Activated CD4-positive, CD25-positive, alpha-beta regulatory T cell (primary cell): ENCODE results near the gene CDYL2.

Source experiments
- DNase-seq, 4 experiments: peaks; one replicate each; lab custom pipeline; 2025; lab: John Stamatoyannopoulos, UW

CDYL2 gene

GRCh38 chr16:80705596-80705995, 98.8 kb downstream of the CDYL2 start:
- DNase-seq: no peak

GRCh38 chr16:80704751-80705505, 99.5 kb downstream of the CDYL2 start:
- DNase-seq: no peak

- no peak for DNase-seq
These were observed 101.0 kb downstream of the CDYL2 start for GRCh38 chr16:80703131-80704071.

- DNase-seq: no peak
These were observed 101.7 kb downstream of the CDYL2 start for GRCh38 chr16:80702696-80703095.

GRCh38 chr16:80700558-80700957, 103.8 kb downstream of the CDYL2 start:
- no peak for DNase-seq

GRCh38 chr16:80695020-80695419, 109.4 kb downstream of the CDYL2 start:
- DNase-seq: no peak

- DNase-seq: no peak
These were observed 110.8 kb downstream of the CDYL2 start for GRCh38 chr16:80693553-80693952.

GRCh38 chr16:80692270-80692669, 112.1 kb downstream of the CDYL2 start:
- DNase-seq: no peak

- DNase-seq: no peak
These were observed 113.2 kb downstream of the CDYL2 start for GRCh38 chr16:80691111-80691741.

GRCh38 chr16:80689487-80689886, 114.9 kb downstream of the CDYL2 start:
- DNase-seq: no peak

GRCh38 chr16:80687606-80688005, 116.8 kb downstream of the CDYL2 start:
- DNase-seq: no peak

- DNase-seq: no peak
These were observed 119.5 kb downstream of the CDYL2 start for GRCh38 chr16:80684906-80685305.

GRCh38 chr16:80684136-80684765, 120.1 kb downstream of the CDYL2 start:
- no peak for DNase-seq

- no peak for DNase-seq
These were observed 120.8 kb downstream of the CDYL2 start for GRCh38 chr16:80683646-80684045.

- no peak for DNase-seq
These were observed 121.9 kb downstream of the CDYL2 start for GRCh38 chr16:80682421-80683070.

- DNase-seq: no peak
These were observed 123.0 kb downstream of the CDYL2 start for GRCh38 chr16:80681436-80681835.

GRCh38 chr16:80680839-80681238, 123.6 kb downstream of the CDYL2 start:
- DNase-seq: no peak

GRCh38 chr16:80680046-80680445, 124.4 kb downstream of the CDYL2 start:
- DNase-seq: no peak

GRCh38 chr16:80674884-80675283, 129.5 kb downstream of the CDYL2 start:
- no peak for DNase-seq

GRCh38 chr16:80672379-80672778, 132.0 kb downstream of the CDYL2 start:
- DNase-seq: no peak

- no peak for DNase-seq
These were observed 133.0 kb downstream of the CDYL2 start for GRCh38 chr16:80671281-80671849.
